SU-DHL-6 (cell line): ENCODE results near the gene SELENOV.
A peak's percentile ranks its signal among the peaks of the same experiment; 100 is the strongest.
"Not testable (repeated sequence)": the region's sequence is repeated elsewhere in the genome, so short reads cannot be mapped to it uniquely, and the experiment has no call there.

Experiments
- H2AFZ ChIP-seq: fragments of 200-600 bp; sonication (generic); 2 replicates; pipeline ENCODE4 v1.6.1; 2014; ENCODE audit warnings: low read depth, mild to moderate bottlenecking, moderate library complexity, mixed read lengths, antibody characterized with exemption, low read length; ENCODE audit not compliant: severe bottlenecking
- H3F3A ChIP-seq: fragments of 200-600 bp; shearing (Covaris generic); 2 replicates; pipeline ENCODE4 v1.6.0; 2016; ENCODE audit warnings: antibody characterized with exemption, mild to moderate bottlenecking; ENCODE audit not compliant: insufficient read depth
- H3K27ac ChIP-seq: fragments of 200-600 bp; sonication (generic); 2 replicates; pipeline ENCODE4 v1.5.1; 2016; ENCODE audit warnings: low read depth, mild to moderate bottlenecking, low read length, moderate library complexity, mixed read lengths
- H3K27me3 ChIP-seq: fragments of 200-600 bp; sonication (generic), shearing (Covaris generic); 2 replicates; pipeline ENCODE4 v1.6.0; 2014; ENCODE audit warnings: mild to moderate bottlenecking, low read length
- H3K36me3 ChIP-seq: fragments of 200-600 bp; sonication (generic); 2 replicates; pipeline ENCODE4 v1.6.1; 2014; ENCODE audit warnings: mild to moderate bottlenecking, low read length, mixed read lengths
- H3K4me2 ChIP-seq: fragments of 300-600, 200-600 bp; shearing (Covaris generic), sonication (generic); 2 replicates; pipeline ENCODE4 v1.6.0; 2014; ENCODE audit warnings: low read length, low read depth, mild to moderate bottlenecking; ENCODE audit not compliant: poor library complexity, severe bottlenecking
- H3K4me3 ChIP-seq: fragments of 200-600 bp; sonication (generic); 2 replicates; pipeline ENCODE4 v1.5.1; 2014; ENCODE audit warnings: antibody characterized with exemption, low read length, mild to moderate bottlenecking, mixed read lengths; ENCODE audit not compliant: insufficient read depth, poor library complexity, severe bottlenecking
- H3K79me2 ChIP-seq: fragments of 200-600 bp; sonication (generic); 2 replicates; pipeline ENCODE4 v1.6.1; 2014; ENCODE audit warnings: mild to moderate bottlenecking, low read length, moderate library complexity; ENCODE audit not compliant: insufficient read depth
- H3K9ac ChIP-seq: fragments of 200-600 bp; sonication (generic); 2 replicates; pipeline ENCODE4 v1.7.0; 2014; ENCODE audit warnings: mild to moderate bottlenecking, low read length
- H3K9me2 ChIP-seq: fragments of 200-600 bp; sonication (generic); replicated peaks from 2 replicates; pipeline ENCODE4 v1.6.1; 2014; ENCODE audit warnings: low read length; ENCODE audit not compliant: insufficient read depth
- H3K9me3 ChIP-seq: fragments of 200-600 bp; sonication (generic); 2 replicates; pipeline ENCODE4 v1.6.1; 2014; ENCODE audit warnings: low read length, mixed read lengths; ENCODE audit not compliant: insufficient read depth
- H4K20me1 ChIP-seq: fragments of 200-600 bp; sonication (generic); 2 replicates; pipeline ENCODE4 v1.6.1; 2014; ENCODE audit warnings: low read depth, mild to moderate bottlenecking, antibody characterized with exemption, low read length, moderate library complexity, mixed read lengths
- EZH2phosphoT487 ChIP-seq: fragments of 200-600 bp; sonication (generic), shearing (Covaris generic); conservative IDR thresholded peaks from 2 replicates; pipeline ENCODE4 v1.6.1; 2018; ENCODE audit warnings: mild to moderate bottlenecking, antibody characterized with exemption, low read length, moderate library complexity, mixed read lengths
- TF ChIP-seq, protein P1 (sequence below): fragments of 200-600 bp; sonication (generic); IDR thresholded peaks from one replicate; pipeline ENCODE4 v1.5.1; 2017; ENCODE audit warnings: antibody characterized with exemption, mild to moderate bottlenecking, low read length, moderate library complexity; ENCODE audit not compliant: insufficient read depth, poor library complexity, severe bottlenecking

Gene SELENOV

DNA sequence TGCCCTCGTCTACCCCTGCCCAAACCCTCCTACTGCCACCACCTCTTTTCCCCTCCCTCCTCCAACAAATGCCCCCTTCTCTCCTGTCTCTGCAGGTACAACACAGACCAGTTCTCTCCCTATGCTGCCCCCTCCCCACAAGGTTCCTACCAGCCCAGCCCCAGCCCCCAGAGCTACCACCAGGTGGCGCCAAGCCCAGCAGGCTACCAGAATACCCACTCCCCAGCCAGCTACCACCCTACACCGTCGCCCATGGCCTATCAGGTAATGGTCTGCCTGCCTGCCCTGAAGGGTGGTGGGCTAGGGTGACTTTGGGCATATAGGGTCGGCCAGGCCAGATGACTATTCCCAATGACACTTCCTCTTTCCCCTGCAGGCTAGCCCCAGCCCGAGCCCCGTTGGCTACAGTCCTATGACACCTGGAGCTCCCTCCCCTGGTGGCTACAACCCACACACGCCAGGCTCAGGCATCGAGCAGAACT is 40.8 kb upstream of the SELENOV start:
- Histone ChIP-seq H2AFZ (no peak overlapping the region), H3K4me2 (no peak overlapping the region), H3K9me3 (no peaks in the 10 kb centered on the region), H3K27ac (no peak overlapping the region), H3F3A (peaks cover 6% of the 10 kb centered on the region), H4K20me1 (no peaks in the 10 kb centered on the region), H3K9me2 (no peaks in the 10 kb centered on the region), H3K36me3 (no peaks in the 10 kb centered on the region; the same call in 1 of the 2 replicates), H3K27me3 (no peaks in the 10 kb centered on the region), H3K4me3 (no peak overlapping the region), H3K79me2 (no peaks in the 10 kb centered on the region), H3K9ac (no peak overlapping the region)
- TF ChIP-seq EZH2phosphoT487 = no peak
- TF ChIP-seq, protein P1, sequence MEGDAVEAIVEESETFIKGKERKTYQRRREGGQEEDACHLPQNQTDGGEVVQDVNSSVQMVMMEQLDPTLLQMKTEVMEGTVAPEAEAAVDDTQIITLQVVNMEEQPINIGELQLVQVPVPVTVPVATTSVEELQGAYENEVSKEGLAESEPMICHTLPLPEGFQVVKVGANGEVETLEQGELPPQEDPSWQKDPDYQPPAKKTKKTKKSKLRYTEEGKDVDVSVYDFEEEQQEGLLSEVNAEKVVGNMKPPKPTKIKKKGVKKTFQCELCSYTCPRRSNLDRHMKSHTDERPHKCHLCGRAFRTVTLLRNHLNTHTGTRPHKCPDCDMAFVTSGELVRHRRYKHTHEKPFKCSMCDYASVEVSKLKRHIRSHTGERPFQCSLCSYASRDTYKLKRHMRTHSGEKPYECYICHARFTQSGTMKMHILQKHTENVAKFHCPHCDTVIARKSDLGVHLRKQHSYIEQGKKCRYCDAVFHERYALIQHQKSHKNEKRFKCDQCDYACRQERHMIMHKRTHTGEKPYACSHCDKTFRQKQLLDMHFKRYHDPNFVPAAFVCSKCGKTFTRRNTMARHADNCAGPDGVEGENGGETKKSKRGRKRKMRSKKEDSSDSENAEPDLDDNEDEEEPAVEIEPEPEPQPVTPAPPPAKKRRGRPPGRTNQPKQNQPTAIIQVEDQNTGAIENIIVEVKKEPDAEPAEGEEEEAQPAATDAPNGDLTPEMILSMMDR = peak; percentile 93

GRCh38 chr19:39475748-39476147 is 39.2 kb upstream of the SELENOV start:
- no peaks in the 10 kb centered on the region for H3K9me3 ChIP-seq
- no peak overlapping the region for H3K27ac ChIP-seq
- H2AFZ ChIP-seq = no peak overlapping the region
- no peak overlapping the region for H3K4me2 ChIP-seq
- H3K9ac ChIP-seq = no peak overlapping the region
- no peak overlapping the region for H3K4me3 ChIP-seq
- no peaks in the 10 kb centered on the region; the same call in 1 of the 2 replicates for H3K36me3 ChIP-seq
- TF ChIP-seq EZH2phosphoT487 = no peak
- TF ChIP-seq, protein P1 = no peak
- H3K79me2 ChIP-seq = peaks cover under 1% of the 10 kb centered on the region; the same call in 1 of the 2 replicates
- H4K20me1 ChIP-seq = no peaks in the 10 kb centered on the region
- no peaks in the 10 kb centered on the region for H3K27me3 ChIP-seq
- no peaks in the 10 kb centered on the region for H3K9me2 ChIP-seq
- peaks cover 11% of the 10 kb centered on the region for H3F3A ChIP-seq

DNA sequence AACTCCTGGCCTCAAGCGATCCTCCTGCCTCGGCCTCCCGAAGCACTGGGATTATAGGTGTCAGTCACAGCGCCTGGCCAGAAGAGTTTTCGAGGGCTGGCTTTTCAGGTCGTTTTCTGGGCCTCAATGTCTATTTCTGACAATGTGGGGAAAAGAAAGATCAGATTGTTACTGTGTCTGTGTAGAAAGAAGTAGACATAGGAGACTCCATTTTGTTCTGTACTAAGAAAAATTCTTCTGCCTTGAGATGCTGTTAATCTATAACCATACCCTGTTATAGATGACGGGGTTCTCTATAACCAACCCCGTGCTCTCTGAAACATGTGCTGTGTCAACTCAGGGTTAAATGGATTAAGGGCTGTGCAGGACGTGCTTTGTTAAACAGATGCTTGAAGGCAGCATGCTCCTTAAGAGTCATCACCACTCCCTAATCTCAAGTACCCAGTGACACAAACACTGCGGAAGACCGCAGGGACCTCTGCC is 35.6 kb upstream of the SELENOV start:
- Histone ChIP-seq H3K9ac (0 out of 2 replicates have a peak overlapping the region, but pooled peaks have one; percentile 91), H3K79me2 (peaks cover 22% of the 10 kb centered on the region), H3F3A (peaks cover 11% of the 10 kb centered on the region), H3K27ac (peak overlapping the region; percentile 39; the same call in 1 of the 2 replicates)
- not testable (repeated sequence) for H3K4me2 ChIP-seq, H3K27me3 ChIP-seq, H4K20me1 ChIP-seq, H2AFZ ChIP-seq, H3K36me3 ChIP-seq, H3K4me3 ChIP-seq, H3K9me2 ChIP-seq, H3K9me3 ChIP-seq

DNA sequence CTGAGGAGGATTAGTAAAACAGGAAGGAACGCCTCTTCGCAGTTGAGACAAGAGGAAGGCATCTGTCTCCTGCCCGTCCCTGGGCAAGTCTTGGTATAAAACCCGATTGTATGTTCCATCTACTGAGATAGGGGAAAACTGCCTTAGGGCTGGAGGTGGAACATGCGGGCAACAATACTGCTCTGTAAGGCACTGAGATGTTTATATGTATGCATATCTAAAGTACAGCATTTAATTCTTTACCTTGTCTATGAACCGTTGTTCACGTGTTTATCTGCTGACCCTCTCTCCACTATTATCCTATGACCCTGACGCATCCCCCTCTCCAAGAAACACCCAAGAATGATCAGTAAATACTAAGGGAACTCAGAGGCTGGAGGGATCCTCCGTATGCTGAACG is 35.0 kb upstream of the SELENOV start:
- Histone ChIP-seq H3K9me3 (no peaks in the 10 kb centered on the region), H3K9ac (peak overlapping the region; percentile 91), H3K79me2 (peaks cover 22% of the 10 kb centered on the region), H3K4me3 (peak overlapping the region; percentile 77), H3K27me3 (no peaks in the 10 kb centered on the region), H3K9me2 (no peaks in the 10 kb centered on the region), H3K4me2 (peak overlapping the region; percentile 69), H3F3A (peaks cover 11% of the 10 kb centered on the region), H4K20me1 (no peaks in the 10 kb centered on the region), H3K27ac (peak overlapping the region; percentile 39), H2AFZ (peak overlapping the region; percentile 74), H3K36me3 (no peaks in the 10 kb centered on the region; the same call in 1 of the 2 replicates)
- TF ChIP-seq EZH2phosphoT487 = no peak
- TF ChIP-seq, protein P1 = no peak
